ENCODE results near the gene WNK2. TPM values are rescaled to one million over a fixed set of nuclear protein-coding genes. Genes with fewer than 3 reads are reported as not detected.

Gene WNK2
- total and polyA plus RNA-seq, 4 donors: 0.13 to 3.7 (median 2.9) TPM

DNA sequence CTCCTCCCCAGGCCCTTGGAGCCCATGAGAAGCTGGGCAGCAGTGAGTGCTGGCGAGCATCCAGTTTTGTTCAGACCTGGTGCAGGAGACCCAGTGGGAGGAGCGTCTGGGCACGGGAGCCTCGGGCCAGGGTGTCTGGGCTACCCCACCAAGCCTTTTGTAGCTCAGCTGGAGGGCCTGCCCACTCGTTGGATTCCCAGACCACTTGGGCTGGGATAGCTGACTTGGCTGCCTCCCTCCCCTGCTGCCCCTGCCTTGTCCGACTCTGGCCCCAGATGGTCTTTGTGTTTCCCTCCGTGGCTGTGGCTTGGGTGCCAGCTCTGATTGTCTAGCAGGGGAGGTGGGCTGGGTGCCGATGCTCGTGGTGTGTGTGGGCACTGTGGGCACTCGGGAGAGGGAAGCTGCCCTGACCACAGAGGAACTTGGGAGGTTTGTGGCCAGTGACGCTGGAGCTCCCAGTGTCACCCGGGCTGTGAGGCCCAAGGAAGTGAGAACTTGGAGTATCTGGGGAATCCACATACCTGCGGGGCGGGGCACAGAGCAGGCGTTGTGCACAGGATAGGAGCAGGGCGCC lies 47.3 kb downstream of the WNK2 start:
- H3K4me3 ChIP-seq (ENCODE audit: low read length in 2 of 2): no peak overlapping the region
- intact Hi-C loops (cut with DNase I): no loop called here
- H3K9me3 ChIP-seq (ENCODE audit: control insufficient read depth, low read length): no peaks in the 10 kb centered on the region
- H3K27me3 ChIP-seq (ENCODE audit: control insufficient read depth in 1 of 2, insufficient read depth in 2 of 2, low read length in 1 of 2): no peaks in the 10 kb centered on the region
- no peak overlapping the region for H3K27ac ChIP-seq (ENCODE audit: low read depth in 1 of 2, low read length in 2 of 2)
- 62 to 71% methylated on average over 16 of the region's 16 CpGs for WGBS, 2 donors
- DNase-seq: peak in 1 of 2 donors; percentile 72
- no peak for ATAC-seq (ENCODE audit: low FRiP score)
- H3K36me3 ChIP-seq (ENCODE audit: control insufficient read depth in 1 of 2, insufficient read depth in 2 of 2, low read length in 1 of 2): no peaks in the 10 kb centered on the region
- no peaks in the 10 kb centered on the region for H3K4me1 ChIP-seq (ENCODE audit: control insufficient read depth in 1 of 2, insufficient read depth in 2 of 2, low read length in 2 of 2)

DNA sequence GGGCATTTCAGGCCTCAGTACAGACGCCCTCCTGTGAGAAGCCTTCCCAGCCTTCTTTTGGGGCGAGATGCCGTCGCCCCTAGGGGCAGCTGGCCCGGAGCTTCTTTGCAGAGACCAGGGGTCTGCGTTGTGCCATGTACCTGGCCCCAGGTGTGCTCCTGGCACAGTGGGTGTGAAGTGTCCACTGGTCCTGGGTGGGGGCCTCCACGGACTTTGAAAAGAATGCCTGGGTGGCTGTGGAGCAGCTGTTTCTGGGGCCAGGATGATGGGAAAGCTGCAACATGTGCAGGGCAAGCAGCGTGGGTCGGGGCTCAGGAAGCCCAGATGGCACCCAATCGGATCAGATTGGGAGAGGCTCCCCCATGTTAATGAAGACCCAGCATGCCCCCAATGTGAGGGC lies 47.8 kb downstream of the WNK2 start:
- H3K36me3 ChIP-seq (ENCODE audit: control insufficient read depth in 1 of 2, insufficient read depth in 2 of 2, low read length in 1 of 2): no peaks in the 10 kb centered on the region
- H3K27ac ChIP-seq (ENCODE audit: low read depth in 1 of 2, low read length in 2 of 2): no peak overlapping the region
- ATAC-seq (ENCODE audit: low FRiP score) (no peak), DNase-seq (no peak)
- no peak overlapping the region for H3K4me3 ChIP-seq (ENCODE audit: low read length in 2 of 2)
- H3K4me1 ChIP-seq (ENCODE audit: control insufficient read depth in 1 of 2, insufficient read depth in 2 of 2, low read length in 2 of 2): no peaks in the 10 kb centered on the region
- 93 to 94% methylated on average over 10 of the region's 10 CpGs for WGBS, 2 donors
- H3K9me3 ChIP-seq (ENCODE audit: control insufficient read depth, low read length): no peaks in the 10 kb centered on the region
- intact Hi-C loops (cut with DNase I): no loop called here
- H3K27me3 ChIP-seq (ENCODE audit: control insufficient read depth in 1 of 2, insufficient read depth in 2 of 2, low read length in 1 of 2): no peaks in the 10 kb centered on the region

DNA sequence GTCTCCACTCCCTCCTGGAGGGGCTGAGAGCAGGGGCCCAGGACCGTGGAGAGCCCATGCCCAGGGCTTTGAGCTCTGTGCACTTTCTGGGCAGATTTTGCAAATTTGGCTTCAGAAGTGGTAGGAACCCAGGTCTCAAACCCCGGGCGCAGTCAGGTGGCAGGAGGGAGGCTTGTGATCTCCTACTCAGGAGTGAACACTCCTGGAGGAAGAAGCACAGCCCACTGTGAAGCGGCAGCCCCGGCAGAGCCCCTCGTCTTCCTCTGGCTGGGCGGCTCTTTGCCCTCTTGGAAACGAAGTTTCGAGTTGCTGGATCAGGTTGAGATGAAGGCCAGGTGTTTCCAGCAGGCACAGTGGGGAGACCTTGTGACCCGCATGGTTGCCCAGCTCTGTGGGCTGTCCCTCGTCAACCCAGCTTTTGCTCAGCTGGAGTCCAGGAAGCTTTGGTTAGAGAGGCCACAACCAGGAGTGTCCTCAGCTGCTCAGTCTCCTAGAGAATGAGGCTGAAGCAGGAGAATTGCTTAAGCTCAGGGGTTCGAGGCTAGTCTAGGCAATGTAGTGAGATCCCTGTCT lies 48.5 kb downstream of the WNK2 start:
- Histone ChIP-seq H3K9me3 (ENCODE audit: control insufficient read depth, low read length) (no peaks in the 10 kb centered on the region), H3K27me3 (ENCODE audit: control insufficient read depth in 1 of 2, insufficient read depth in 2 of 2, low read length in 1 of 2) (no peaks in the 10 kb centered on the region), H3K4me1 (ENCODE audit: control insufficient read depth in 1 of 2, insufficient read depth in 2 of 2, low read length in 2 of 2) (no peaks in the 10 kb centered on the region), H3K27ac (ENCODE audit: low read depth in 1 of 2, low read length in 2 of 2) (no peak overlapping the region), H3K4me3 (ENCODE audit: low read length in 2 of 2) (no peak overlapping the region), H3K36me3 (ENCODE audit: control insufficient read depth in 1 of 2, insufficient read depth in 2 of 2, low read length in 1 of 2) (no peaks in the 10 kb centered on the region)
- DNase-seq (no peak), ATAC-seq (ENCODE audit: low FRiP score) (no peak)
- 88 to 92% methylated on average over 12 of the region's 12 CpGs for WGBS, 2 donors
- intact Hi-C loops (cut with DNase I): no loop called here

DNA sequence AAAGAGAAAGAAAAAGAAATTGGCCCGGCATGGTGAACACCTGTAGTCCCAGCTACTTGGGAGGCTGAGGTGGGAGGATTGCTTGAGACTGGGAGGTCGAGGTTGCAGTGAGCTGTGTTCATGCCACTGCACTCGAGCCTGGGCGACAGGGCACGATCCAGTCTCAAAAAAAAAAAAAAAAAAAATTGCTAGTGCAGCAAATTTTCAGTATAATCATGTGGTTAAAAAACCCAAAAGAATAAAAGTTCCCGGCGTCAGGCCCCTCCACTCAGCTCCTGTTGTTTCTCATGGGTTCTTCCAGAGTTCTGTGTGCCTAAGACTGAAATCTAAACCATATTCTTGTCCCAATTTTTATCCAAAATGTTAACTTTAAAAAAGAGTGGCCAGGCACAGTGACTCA lies 49.1 kb downstream of the WNK2 start:
- no peak overlapping the region for H3K4me3 ChIP-seq (ENCODE audit: low read length in 2 of 2)
- H3K9me3 ChIP-seq (ENCODE audit: control insufficient read depth, low read length): no peaks in the 10 kb centered on the region
- H3K36me3 ChIP-seq (ENCODE audit: control insufficient read depth in 1 of 2, insufficient read depth in 2 of 2, low read length in 1 of 2): no peaks in the 10 kb centered on the region
- intact Hi-C loops (cut with DNase I): no loop called here
- no peak for ATAC-seq (ENCODE audit: low FRiP score)
- H3K27me3 ChIP-seq (ENCODE audit: control insufficient read depth in 1 of 2, insufficient read depth in 2 of 2, low read length in 1 of 2): no peaks in the 10 kb centered on the region
- 86 to 90% methylated on average over 7 of the region's 7 CpGs for WGBS, 2 donors
- no peak for DNase-seq
- H3K4me1 ChIP-seq (ENCODE audit: control insufficient read depth in 1 of 2, insufficient read depth in 2 of 2, low read length in 2 of 2): no peaks in the 10 kb centered on the region
- H3K27ac ChIP-seq (ENCODE audit: low read depth in 1 of 2, low read length in 2 of 2): no peak overlapping the region

DNA sequence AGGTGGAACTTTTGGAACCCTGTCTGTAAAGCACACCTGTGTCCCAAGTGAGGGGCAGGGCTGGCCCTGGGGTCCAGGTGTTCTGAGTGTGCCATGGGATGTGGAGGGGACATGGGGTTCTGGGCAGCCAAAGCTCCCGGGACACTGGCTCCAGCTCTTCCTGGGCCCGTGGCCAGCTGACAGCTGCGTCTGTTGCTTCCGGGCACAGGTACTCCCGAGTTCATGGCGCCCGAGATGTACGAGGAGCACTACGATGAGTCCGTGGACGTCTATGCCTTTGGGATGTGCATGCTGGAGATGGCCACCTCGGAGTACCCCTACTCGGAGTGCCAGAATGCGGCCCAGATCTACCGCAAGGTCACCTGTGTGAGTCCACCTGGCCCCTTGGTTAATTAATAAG lies 50.7 kb downstream of the WNK2 start:
- no peaks in the 10 kb centered on the region for H3K4me1 ChIP-seq (ENCODE audit: control insufficient read depth in 1 of 2, insufficient read depth in 2 of 2, low read length in 2 of 2)
- no peak overlapping the region for H3K4me3 ChIP-seq (ENCODE audit: low read length in 2 of 2)
- H3K36me3 ChIP-seq (ENCODE audit: control insufficient read depth in 1 of 2, insufficient read depth in 2 of 2, low read length in 1 of 2): no peaks in the 10 kb centered on the region
- intact Hi-C loops (cut with DNase I): no loop called here
- no peaks in the 10 kb centered on the region for H3K27me3 ChIP-seq (ENCODE audit: control insufficient read depth in 1 of 2, insufficient read depth in 2 of 2, low read length in 1 of 2)
- H3K27ac ChIP-seq (ENCODE audit: low read depth in 1 of 2, low read length in 2 of 2): no peak overlapping the region
- DNase-seq: no peak
- no peak for ATAC-seq (ENCODE audit: low FRiP score)
- WGBS, 2 donors: 94 to 95% methylated on average over 15 of the region's 15 CpGs
- H3K9me3 ChIP-seq (ENCODE audit: control insufficient read depth, low read length): no peaks in the 10 kb centered on the region

DNA sequence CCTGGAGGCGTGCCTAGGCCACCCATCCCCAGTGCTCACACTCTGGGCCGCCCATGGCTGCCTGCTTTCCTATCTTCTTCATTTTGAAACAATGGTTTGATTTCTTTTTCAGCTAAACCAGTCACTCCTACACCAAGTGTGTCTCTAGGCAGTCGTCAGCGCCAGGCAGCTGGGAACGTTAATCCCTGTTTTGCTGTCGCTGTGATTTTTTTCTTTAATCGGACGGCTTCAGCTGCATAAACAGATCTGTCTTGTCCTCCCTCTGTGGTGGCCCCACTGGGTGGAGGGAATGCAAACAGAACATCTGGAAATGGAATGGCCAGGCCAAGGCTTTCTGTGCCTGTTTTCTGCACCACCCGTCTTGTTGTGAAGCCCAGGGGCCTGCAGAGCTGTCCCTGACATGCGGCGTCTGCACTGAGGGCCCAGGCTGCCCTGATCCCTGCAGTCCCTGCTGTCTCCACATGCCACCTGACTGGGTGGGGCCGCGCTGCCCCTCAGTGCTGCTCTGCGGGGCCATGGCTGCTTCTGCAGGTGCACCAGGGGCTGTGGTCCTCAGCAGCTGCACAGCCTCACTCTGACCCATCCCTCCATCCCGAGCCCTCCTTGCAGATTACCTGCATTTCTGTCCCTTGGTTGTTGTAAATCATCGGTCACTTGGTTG lies 51.5 kb downstream of the WNK2 start:
- intact Hi-C loops (cut with DNase I): no loop called here
- ATAC-seq (ENCODE audit: low FRiP score): no peak
- H3K36me3 ChIP-seq (ENCODE audit: control insufficient read depth in 1 of 2, insufficient read depth in 2 of 2, low read length in 1 of 2): no peaks in the 10 kb centered on the region
- no peaks in the 10 kb centered on the region for H3K27me3 ChIP-seq (ENCODE audit: control insufficient read depth in 1 of 2, insufficient read depth in 2 of 2, low read length in 1 of 2)
- no peak overlapping the region for H3K27ac ChIP-seq (ENCODE audit: low read depth in 1 of 2, low read length in 2 of 2)
- WGBS, 2 donors: 93 to 94% methylated on average over 16 of the region's 16 CpGs
- H3K4me3 ChIP-seq (ENCODE audit: low read length in 2 of 2): no peak overlapping the region
- no peak for DNase-seq
- no peaks in the 10 kb centered on the region for H3K9me3 ChIP-seq (ENCODE audit: control insufficient read depth, low read length)
- no peaks in the 10 kb centered on the region for H3K4me1 ChIP-seq (ENCODE audit: control insufficient read depth in 1 of 2, insufficient read depth in 2 of 2, low read length in 2 of 2)

DNA sequence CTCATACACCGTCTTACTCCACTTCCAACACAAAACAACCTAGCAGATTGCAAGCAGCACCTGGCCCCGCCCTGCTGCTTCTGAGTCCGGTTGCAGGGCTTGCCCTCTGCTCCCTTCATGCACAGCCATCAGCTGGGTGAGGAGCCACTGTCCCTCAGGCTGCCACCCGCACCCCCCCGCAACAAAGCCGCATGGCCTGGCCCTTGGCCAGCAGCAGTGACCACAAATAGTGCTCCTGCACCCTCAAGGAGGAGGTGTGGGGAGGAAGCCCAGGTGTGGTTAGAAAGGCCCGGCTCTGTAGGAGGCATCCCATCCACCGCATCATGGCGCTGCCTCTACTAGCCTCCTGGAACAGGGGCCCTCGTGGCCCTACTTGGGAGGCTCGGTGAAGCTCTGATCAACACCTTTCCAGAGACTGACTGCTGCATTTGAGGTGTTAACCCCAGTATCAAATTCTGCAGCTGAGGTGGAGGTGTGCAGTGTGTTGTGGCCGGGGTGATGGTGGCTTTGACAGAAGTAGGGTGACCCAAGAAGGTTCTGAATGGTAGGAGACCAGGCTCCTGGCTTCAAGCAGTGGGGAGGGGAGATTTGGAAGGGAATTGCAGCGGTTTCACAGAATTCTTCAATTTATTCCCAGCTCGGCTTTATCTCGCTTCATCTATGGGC lies 52.7 kb downstream of the WNK2 start:
- WGBS, 2 donors: 94% methylated on average over 15 of the region's 15 CpGs
- DNase-seq: no peak
- Histone ChIP-seq H3K27ac (ENCODE audit: low read depth in 1 of 2, low read length in 2 of 2) (no peak overlapping the region), H3K4me1 (ENCODE audit: control insufficient read depth in 1 of 2, insufficient read depth in 2 of 2, low read length in 2 of 2) (no peaks in the 10 kb centered on the region), H3K36me3 (ENCODE audit: control insufficient read depth in 1 of 2, insufficient read depth in 2 of 2, low read length in 1 of 2) (no peaks in the 10 kb centered on the region), H3K27me3 (ENCODE audit: control insufficient read depth in 1 of 2, insufficient read depth in 2 of 2, low read length in 1 of 2) (no peaks in the 10 kb centered on the region), H3K4me3 (ENCODE audit: low read length in 2 of 2) (no peak overlapping the region), H3K9me3 (ENCODE audit: control insufficient read depth, low read length) (no peaks in the 10 kb centered on the region)
- intact Hi-C loops (cut with DNase I): no loop called here
- no peak for ATAC-seq (ENCODE audit: low FRiP score)

DNA sequence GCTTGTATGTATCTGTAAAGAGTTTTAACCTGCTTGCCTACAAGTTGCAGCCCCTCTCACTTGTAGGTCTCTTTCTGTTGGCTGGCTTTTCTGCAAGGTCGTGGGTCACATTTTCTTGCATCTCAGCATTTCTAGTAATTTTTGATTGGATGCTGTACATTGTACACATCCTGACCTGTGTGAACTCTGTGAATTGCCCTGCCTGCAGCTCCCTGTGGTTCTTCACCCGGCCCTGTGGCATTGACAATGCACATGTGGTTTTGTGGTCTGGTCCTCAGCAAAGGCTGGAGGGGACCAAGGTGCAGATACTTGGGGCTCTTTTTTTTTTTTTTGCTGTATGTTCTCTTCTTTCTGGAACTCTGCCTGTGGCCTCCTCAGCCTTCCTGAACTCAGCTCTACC lies 53.6 kb downstream of the WNK2 start:
- intact Hi-C loops (cut with DNase I): no loop called here
- no peak for ATAC-seq (ENCODE audit: low FRiP score)
- no peaks in the 10 kb centered on the region for H3K4me1 ChIP-seq (ENCODE audit: control insufficient read depth in 1 of 2, insufficient read depth in 2 of 2, low read length in 2 of 2)
- H3K9me3 ChIP-seq (ENCODE audit: control insufficient read depth, low read length): no peaks in the 10 kb centered on the region
- H3K27me3 ChIP-seq (ENCODE audit: control insufficient read depth in 1 of 2, insufficient read depth in 2 of 2, low read length in 1 of 2): no peaks in the 10 kb centered on the region
- H3K27ac ChIP-seq (ENCODE audit: low read depth in 1 of 2, low read length in 2 of 2): no peak overlapping the region
- WGBS, 2 donors: 90 to 94% methylated on average over 2 of the region's 2 CpGs
- no peak overlapping the region for H3K4me3 ChIP-seq (ENCODE audit: low read length in 2 of 2)
- DNase-seq: no peak
- no peaks in the 10 kb centered on the region for H3K36me3 ChIP-seq (ENCODE audit: control insufficient read depth in 1 of 2, insufficient read depth in 2 of 2, low read length in 1 of 2)
